GM21576 (cell line): ENCODE results near the gene RAX.

ENCODE experiments used
- ATAC-seq: cut with Tn5 transposase; IDR thresholded peaks from one replicate; pipeline ENCODE4 v1.9.1; 2021; ENCODE audit warnings: mild to moderate bottlenecking, moderate library complexity; ENCODE audit not compliant: unreplicated experiment

RAX gene

DNA sequence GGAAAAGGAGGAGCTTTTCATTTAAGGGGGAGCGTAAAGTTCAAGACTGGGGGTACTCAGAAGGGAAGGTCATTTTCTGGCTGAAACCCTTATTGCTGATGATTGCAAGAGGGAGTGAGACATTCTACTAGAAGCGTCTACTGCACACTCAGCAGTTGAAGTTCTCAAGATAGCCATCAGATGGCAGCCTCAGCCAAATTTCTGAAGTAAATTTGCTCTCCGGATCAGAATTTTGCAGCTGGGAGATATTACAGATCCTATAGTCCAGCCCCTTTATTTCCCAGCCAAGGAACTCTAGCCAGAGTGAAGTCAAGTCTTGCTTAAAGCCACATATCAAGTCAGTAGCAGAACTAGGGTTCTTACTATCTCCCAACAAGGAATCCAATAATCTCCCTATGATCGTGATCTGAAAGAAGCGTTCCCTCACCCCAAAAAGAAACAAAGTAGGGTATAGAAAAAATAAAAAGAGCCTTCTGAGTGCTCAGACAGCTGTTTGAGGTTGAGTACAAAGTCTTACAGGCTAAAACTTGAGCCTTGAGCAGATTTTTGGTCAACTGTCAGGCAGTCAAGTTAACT, 24.0 kb downstream of the RAX start:
- no peak for ATAC-seq

DNA sequence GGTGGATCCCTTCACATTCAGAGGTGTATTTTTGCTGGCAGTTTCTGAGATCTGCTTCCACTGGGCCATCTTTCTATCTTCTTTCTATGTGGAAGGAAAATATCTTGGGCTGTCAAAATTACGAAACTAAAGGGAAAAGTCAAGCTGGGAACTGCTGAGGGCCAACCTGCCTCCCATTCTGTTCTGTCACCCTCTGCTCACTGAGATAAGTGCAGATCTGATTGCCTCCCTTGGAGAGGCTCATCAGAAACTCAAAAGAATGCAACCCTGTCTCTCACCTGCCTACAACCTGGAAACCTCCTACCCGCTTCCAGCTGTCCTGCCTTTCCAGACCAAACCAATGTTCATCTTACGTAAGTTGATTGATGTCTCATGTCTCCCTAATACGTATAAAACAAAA, 26.5 kb downstream of the RAX start:
- no peak for ATAC-seq

DNA sequence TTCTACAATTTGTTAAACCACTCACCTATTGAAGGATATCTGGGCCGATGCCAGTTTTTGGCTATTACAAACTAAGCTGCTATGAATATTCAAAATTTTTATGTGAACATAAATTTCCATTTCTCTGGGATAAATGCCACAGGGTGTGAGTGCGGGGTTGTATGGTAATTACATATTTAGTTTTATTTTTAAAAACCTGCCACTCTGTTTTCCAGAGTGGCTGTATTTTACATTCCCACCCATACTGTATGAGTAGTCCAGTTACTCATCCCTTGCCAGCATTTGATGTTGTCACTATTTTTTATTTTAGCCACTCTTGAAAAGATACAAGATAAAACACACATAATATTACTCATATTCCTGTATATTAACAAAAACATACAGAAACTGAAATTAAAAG, 30.3 kb downstream of the RAX start:
- no peak for ATAC-seq

DNA sequence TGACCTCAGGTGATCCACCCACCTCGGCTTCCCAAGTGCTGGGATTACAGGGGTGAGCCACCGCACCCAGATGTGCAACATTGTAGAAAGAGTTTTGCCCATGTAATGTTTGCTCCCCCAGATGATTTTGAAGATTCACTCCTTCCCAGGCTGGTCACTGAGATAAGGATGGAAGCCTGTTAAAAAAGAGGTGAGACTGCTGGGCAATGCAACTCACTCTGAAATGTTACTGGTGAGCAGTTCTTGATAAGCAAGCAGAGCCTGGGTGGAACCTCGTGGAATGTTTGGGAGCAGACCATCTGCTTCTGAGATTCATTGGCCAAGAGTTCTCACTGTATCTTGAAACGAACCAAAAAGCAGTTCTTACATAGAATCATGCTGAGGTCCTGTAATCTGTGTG, 33.6 kb downstream of the RAX start:
- no peak for ATAC-seq

DNA sequence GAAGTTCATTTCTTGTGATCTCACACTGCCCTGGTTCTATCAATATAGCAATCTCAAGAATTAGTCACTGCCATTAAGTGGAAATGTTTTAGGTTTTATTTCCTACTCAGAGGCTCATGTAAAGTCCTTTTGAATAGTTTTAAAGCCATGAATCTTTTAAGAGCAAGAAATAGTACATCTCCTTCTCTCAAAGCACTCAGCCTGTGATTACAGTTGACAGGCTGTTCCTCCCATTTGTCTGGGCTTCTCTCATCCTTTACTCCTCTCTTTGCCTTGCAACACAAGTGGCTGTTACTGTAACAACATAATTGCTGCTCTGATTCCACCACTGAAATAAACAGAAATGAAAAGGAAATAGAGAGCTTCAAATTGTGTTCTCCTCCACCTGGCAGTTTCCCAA, 34.9 kb downstream of the RAX start:
- ATAC-seq = no peak

DNA sequence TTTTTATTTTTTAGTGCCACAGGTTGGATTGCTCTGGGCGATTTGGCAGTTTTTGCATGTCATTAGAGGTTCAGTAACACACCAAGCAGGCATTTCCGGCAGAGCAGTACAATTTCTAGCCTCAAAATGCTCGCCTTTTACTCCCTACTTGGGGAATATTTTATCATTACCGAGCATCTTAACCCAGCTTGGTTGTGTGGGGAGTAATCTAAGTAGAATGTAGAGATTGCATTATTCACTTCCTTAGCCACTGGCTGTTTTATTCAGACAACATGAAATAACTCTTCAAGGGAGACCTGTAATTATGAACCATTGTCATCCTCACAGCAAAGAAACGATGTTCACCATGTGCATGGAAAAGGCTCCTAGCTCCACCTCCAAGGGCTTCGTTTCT, 40.2 kb downstream of the RAX start:
- no peak for ATAC-seq

DNA sequence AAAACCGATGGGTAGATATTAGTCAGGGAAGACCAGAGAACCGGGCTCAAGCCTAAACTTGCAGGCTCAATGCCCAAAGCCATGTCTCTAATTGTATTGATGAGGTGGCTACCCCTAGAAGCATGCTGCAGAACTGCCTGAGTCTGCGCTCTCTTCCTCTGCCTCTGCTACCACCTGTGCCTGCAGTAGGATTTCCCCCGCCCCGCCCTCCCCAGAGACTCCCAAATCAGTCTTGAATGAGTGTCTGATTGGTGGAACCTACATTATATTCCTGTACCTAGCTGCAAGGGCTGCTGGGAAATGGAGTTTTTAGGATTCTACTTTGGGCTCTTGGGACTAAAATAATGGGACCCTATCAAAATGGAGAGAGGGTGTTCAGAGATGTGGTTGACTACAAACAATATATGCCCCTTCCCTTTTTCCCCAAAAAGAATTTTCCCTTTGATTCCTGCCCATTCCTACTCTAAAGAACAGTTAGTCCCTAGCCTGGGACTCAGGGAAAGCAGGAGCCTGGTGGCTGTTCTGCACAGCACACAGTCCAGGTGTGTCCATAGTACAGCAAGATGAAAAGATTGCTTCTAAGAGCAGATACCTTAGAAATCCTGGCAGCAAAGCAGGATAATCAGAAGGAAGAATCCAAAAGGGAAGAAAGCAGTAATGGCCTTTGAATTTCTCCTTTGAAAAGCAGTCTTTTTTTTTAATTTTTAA, 40.8 kb downstream of the RAX start:
- no peak for ATAC-seq

DNA sequence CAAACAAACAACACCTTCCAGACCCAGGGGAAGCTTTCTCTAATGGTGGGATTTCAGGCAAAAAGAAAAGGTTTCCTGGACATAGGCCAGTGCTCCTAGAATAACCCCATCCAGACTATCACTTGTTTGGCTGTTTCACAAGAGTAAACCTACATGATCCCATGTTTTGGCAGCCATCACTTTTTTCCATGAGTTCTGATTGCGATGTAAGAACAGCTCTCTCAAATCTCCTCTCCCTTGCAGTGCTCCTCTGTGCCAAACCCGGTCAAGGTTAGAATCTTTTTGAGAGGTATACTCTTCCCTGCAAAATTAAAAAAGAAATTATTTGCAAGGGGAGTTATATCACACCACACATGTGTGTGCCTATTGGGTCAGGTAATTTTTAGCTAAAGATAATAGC, 41.4 kb downstream of the RAX start:
- ATAC-seq = no peak

DNA sequence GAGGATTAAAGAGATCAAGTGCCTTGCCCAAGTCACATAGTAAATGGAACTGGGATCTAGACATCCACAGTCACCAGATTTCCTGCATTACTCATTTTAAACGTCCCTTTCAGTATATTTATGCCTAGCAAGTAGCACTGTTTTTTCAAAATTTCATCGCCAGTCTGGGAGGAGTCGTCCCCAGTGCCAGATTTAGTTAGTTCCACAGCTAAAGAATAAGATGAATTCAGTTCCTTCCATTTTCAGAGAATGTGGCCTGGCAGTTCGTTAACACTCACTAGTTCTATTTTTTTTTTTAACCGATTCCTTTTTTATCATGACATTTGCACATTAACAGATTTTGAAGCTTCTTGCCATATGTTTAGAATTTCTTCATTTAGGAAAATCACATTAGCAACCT, 42.1 kb downstream of the RAX start:
- ATAC-seq = no peak

DNA sequence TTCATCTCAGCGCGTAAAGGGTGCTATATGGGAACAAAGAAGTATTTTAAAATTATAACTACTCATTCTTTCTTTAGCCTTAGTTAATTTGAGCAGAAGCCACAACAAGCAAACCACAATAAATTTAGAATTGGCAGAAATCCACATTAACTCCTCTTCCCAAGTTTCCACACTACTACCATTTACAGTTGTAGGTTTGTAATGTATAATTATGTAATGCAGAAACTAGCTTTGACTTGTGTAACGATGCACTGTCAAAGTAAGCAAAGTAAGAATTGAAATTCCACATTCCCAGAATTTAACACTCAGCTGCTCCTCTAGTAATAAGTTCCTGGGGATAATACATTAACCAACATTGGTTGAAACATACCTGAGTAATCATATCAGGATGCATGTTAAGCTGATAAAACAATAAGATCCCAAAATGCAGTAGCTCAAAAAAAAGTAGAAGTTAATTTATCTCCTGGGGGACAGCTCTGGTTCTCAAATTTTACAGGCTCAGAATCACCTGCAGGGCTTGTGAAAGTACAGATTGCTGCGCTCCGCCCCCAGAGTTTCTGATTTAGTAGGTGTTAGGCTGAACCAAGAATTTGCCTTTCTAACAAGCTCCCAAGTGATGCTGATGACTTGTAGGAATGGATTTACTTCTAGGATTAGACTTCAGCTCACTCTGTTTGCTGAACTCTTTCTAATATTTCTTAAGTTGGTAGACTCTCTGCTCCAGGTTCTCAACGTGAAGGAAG, 43.4 kb downstream of the RAX start:
- ATAC-seq = no peak

DNA sequence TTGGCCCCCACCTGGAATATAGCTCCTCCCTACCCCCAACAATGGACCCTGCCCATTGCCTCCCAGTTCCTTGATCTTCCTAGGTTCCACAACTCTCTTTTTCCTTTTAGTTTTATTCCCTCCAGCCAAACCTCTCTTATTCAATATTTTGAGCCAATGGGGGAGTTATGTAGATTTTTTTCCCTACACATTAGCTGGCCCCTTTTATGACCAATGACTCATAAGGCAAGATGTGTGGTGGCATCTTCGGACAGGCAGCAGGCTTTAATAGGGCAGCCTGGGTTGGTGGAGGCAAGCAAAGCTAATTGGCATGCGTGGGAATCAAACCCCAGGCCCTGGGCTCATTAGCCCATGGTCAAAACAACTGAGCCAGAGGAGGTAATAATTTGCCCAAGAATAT, 44.1 kb downstream of the RAX start:
- no peak for ATAC-seq

DNA sequence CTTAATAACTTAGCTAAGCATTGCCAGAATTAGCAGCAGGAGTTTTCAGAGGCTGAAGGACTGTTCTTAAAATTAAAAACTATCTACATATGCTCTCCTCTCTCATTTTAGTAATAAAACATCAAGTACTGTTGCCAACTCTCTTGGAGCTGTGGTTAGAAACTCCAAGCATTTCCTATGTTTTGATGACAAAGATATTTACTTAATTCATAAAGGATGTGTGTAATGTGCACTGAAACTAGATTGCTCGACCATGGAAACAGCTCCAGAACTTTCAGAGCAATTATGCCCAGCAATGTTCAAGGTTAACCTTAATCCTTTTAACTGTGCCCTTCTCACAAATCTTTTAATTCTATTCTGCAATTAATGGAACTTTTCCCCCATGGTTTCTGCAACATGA, 44.9 kb downstream of the RAX start:
- ATAC-seq = no peak

DNA sequence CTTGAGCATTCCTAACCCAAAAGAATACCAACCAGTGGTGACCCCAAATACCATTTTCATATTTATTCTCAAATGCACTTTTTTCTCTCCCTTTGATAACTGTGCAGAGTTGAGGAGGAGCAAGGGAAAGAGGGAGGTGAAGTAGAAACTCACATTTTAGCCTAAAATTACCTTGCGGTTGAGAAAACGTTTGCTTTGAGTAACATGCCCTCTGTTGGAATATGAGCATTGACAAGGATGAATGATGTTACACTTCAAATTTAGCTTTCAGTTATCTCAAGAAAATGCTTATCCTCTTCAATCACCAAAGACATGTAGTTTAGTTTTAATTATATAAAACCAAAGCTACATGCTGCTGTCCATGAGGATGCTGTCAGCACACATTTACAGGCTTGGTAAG, 50.9 kb downstream of the RAX start:
- ATAC-seq = no peak

DNA sequence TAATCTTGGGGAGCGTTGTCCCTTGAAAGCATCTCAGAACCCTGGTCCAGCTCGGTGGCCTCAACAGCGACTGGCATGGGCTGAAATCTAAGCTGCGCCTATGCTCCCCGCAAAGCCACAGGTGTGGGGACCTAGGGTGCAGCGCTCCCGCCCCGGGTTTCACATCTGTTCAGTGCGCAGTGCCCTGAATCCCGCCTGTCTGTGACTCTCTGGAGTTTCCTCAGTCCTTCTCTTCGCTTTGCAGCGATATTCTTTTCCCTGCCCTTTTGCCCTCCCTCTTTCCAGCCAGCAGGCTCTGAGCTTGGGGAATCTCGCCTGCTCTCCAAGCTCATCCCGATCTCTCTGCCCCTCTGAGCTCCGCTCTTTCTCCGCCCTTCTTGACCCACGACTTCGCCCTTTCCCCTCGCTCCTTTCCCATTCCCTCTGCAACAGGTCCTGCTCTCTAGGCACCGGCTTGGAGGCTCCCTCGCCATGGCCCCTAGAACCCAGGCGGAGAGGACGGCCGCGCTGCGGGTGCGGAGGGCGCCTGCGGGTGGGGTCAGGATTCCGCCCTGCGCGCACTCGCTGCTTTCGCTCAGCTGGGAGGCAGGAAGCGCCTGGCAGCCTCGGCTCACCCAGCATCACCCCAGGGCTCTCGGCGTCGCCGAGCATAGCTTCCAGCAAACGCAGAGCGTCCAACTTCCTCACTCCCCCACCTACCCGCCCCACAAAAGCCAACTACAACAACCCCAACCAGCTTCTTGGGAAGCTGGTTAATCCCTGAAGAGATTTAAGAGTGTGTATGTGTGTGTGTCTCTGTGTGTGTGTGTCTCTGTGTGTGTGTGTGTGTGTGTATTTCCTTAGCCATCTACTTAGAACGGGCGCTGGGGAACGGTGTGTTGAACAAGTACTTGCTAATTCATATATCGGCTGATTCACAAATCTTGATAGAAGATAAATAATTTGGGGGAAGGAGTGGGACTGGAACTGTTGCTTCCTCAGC, 52.2 kb downstream of the RAX start:
- ATAC-seq = no peak

DNA sequence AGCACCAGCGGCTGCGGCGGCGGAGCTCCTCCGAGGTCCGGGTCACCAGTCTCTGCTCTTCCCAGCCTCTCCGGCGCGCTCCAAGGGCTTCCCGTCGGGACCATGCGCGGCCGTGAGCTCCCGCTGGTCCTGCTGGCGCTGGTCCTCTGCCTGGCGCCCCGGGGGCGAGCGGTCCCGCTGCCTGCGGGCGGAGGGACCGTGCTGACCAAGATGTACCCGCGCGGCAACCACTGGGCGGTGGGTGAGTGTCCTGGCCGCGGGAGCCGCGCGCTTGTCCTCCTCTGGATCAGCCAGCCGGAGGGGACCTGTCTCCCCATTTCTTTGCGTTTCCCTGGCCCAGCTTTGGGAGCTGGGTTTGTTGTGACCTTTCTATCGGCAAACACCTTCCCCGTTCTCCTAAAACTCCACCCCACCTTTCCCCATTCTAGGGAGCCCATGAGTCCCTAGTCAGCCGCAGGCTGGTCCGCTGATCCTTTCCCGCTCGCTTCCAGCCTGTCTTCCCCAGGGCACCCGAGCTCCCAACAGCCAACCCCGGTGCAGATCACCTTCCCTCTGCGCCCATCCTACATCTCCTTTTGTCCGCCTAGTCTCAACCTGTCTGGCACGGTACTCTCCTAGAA, 53.0 kb downstream of the RAX start:
- no peak for ATAC-seq

DNA sequence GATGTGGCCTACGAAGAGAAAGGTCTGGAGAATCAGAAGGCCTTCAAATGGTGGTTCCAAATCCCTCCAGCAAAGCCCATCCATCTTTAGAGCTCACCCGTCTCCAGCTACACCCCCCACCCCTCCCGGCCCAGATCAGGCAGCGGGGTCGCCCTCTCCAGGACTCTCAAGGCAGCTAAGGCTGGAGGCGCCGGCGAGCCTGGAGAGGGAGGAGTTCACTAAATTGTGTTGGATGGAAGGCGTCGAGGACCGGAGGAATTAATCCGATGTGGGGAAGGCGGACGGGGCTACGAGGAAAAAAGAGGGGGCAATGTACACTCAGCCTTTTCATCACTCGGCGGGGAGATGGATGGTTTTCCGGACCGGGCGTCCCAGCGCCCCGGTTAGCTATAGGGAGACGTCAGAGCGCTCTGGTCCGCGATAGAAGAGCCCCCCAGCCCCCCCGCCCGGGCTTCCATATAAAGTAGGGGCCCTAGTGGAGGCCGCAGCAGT, 53.5 kb downstream of the RAX start, which contains the start of gene GRP:
Gene GRP, plus strand, starts transcription at position 487 of the 492 bp plus-strand sequence. CDS start 108 bp downstream, outside the sequence.
- ATAC-seq = no peak

DNA sequence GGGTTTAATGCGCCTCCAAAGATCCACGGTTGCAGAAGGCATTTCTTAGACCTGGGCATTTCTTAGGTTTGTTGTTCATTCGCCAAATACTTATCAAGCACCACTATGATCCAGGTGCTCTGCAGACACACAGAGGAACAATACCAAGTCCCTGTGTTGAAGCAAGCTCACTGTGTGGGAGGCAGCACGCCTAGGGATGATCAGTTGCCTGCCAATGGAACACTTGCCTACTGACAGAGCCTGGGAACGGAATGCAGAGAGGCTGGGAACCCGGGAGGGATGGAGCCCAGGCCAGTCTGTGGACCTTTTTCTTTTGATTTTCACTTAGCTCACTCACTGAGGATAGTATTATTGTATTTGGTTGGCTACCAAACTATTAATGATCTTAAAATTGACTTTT, 55.2 kb downstream of the RAX start:
- no peak for ATAC-seq
